ENCODE results near the gene STYX.
A peak's percentile ranks its signal among the peaks of the same experiment; 100 is the strongest.
"Not testable (repeated sequence)": the region's sequence is repeated elsewhere in the genome, so short reads cannot be mapped to it uniquely, and the experiment has no call there.

Gene STYX

DNA sequence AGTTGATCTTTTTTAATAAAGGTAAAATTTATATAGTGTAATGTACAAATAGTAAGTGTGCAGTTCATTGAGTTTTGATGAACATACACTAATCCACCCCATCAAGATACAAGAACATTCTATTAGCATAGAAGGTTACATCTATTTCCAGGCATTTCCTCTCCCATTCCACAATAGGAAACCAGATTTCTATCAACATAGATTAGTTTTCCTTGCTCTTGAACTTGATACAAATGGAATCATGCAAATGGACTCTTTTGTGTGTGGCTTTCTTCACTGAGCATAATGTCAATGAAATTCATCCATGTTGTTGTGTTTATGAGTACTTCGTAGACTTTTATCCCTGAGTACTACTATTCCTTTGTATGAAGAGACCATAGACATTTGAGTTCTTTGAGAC, 10.8 kb downstream of the STYX start:
- DNase-seq (ENCODE audit: low spot score in 2 of 2) (no peak), ATAC-seq (ENCODE audit: low read depth) (no peak)
- Mint-ChIP-seq H3K27ac (peak overlapping the region; percentile 92), H3K27me3 (no peaks in the 10 kb centered on the region), H3K9me3 (no peaks in the 10 kb centered on the region), H3K4me3 (no peak overlapping the region), H3K4me1 (peaks cover 28% of the 10 kb centered on the region), H3K36me3 (peaks cover 15% of the 10 kb centered on the region)

DNA sequence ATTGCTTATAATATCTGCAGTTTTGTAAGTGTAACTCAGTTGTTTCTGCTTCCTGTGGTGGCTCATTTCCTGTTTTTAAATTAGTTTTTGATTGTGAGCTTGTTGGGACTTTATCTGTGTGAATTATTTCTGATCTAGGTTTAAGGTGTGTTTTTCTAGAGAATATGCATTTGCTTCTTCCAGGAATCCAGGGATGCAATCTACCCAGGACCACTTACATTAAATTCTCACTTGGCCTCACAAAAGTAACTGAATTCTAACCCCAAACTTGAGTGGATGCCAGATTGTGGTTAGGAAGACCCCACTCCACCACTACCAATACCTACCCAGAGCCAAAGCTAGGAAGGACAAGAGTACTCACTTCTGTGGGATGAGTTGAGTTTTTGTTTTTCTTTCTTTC, 11.9 kb downstream of the STYX start:
- H3K27me3 Mint-ChIP-seq, result no peaks in the 10 kb centered on the region
- peak overlapping the region; percentile 92 for H3K27ac Mint-ChIP-seq
- H3K4me1 Mint-ChIP-seq, result peaks cover 24% of the 10 kb centered on the region

DNA sequence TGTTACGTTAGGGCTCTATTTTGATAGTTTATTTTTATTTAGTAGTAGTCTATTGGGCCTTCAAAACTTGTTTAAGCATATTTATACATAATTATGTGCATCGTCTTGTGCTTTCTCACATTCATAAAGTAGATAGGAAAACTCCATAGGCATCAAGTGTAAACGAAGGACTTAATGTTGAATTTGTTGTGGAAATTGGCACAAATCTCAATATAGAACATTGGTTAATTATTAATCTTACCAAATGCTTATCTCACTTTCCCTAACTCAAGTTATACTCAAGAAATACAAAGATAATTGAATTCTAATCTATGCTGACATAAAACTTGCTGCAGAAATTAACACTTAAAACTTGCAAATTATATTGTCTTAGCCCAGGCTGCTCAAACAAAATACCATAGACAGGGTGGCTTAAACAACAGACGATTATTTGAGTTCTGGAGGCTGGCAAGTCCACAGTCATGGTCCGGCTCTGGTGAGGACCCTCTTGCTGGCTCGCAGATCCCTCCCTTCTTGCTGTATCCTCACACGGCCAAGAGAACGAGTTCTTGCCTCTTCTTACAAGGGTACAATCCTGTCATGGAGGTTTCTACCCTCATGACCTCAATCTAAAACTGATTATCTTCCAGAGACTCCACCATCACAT, 18.8 kb downstream of the STYX start:
- no peak for ATAC-seq (ENCODE audit: low read depth)
- H3K9me3 Mint-ChIP-seq, result no peaks in the 10 kb centered on the region
- H3K4me1 Mint-ChIP-seq, result no peaks in the 10 kb centered on the region
- H3K27ac Mint-ChIP-seq, result no peak overlapping the region
- no peak overlapping the region for H3K4me3 Mint-ChIP-seq
- no peaks in the 10 kb centered on the region for H3K27me3 Mint-ChIP-seq
- DNase-seq (ENCODE audit: low spot score in 2 of 2), result no peak
- peaks cover 6% of the 10 kb centered on the region for H3K36me3 Mint-ChIP-seq

More for the DNA sequence above, 11.9 kb downstream of the STYX start:
- DNase-seq (ENCODE audit: low spot score in 2 of 2), result no peak
- H3K4me3 Mint-ChIP-seq, result peak overlapping the region; percentile 73
- no peaks in the 10 kb centered on the region for H3K9me3 Mint-ChIP-seq
- ATAC-seq (ENCODE audit: low read depth), result no peak
- H3K36me3 Mint-ChIP-seq, result peaks cover 12% of the 10 kb centered on the region

DNA sequence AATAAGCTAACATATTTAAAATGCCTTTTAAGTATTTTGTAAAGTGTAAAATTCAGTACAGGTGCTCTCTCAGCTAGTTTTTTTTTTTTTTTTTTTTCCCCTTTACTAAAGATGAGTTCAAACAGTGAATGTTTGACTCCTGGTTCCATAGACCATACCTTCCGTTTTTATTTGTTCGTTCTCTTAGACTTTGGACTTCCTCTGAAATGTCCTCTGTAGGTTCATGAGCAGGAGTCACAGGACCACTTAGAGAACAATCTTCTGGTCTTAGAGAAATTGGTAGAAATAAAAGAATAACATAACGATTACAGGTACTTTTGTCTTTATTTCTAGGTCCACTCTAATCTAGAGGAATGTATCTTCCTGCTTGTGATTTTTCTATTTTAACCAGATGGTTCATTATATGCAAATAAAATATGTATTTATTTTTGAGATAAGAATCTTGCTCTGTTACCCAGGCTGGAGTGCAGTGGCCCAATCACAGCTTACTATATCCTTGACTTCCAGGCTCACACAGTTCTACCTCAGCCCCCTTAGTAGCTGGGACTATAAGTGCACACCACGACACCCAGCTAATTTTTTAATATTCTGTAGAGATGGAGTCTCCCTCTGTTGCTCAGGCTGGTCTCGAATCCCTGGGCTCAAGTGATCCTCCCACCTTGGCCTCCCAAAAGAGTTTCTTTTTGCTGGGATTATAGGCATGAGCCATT, 25.8 kb downstream of the STYX start:
- ATAC-seq (ENCODE audit: low read depth), result no peak
- DNase-seq (ENCODE audit: low spot score in 2 of 2), result no peak
- Mint-ChIP-seq H3K27me3 (no peaks in the 10 kb centered on the region), H3K4me3 (no peak overlapping the region), H3K9me3 (no peaks in the 10 kb centered on the region), H3K36me3 (peaks cover 4% of the 10 kb centered on the region), H3K4me1 (no peaks in the 10 kb centered on the region), H3K27ac (no peak overlapping the region)

DNA sequence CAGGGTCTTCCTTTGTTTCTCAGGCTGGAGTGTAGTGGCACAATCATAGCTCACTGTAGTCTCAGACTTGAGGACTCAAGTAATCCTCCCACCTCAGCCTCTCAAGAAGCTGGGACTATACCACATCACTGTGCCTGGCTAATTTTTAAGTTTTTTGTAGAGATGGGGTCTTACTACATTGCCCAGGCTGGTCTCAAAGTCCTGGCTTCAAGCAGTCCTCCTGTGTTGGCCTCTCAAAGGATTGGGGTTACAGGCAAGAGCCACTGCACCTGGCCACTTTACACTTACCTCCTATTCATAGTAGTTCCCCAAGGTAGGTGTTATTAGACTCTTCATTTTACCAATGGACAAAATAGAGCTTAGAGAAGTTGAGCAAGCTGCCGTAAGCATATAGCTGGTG, 29.2 kb downstream of the STYX start:
- Mint-ChIP-seq H3K36me3 (peaks cover 8% of the 10 kb centered on the region), H3K4me1 (no peaks in the 10 kb centered on the region), H3K27ac (no peak overlapping the region), H3K27me3 (no peaks in the 10 kb centered on the region), H3K4me3 (no peak overlapping the region), H3K9me3 (no peaks in the 10 kb centered on the region)
- ATAC-seq (ENCODE audit: low read depth) (no peak), DNase-seq (ENCODE audit: low spot score in 2 of 2) (no peak)

DNA sequence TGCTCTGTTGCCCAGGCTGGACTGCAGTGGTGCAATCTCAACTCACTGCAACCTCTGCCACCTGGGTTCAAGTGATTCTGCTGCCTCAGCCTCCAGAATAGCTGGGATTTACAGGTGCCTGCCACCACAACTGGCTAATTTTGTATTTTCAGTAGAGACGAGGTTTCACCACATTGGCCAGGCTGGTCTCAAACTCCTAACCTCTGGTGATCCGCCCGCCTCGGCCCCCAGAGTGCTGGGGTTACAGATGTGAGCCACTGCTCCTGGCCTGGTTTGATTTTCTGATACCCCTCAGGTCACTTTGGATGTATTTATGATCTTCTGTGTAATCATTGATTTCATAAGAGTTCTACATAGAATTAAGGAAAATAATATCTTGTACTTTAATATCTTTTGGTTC, 33.0 kb downstream of the STYX start:
- H3K27ac Mint-ChIP-seq; DNase-seq (ENCODE audit: low spot score in 2 of 2); H3K4me1 Mint-ChIP-seq; H3K4me3 Mint-ChIP-seq; H3K9me3 Mint-ChIP-seq; ATAC-seq (ENCODE audit: low read depth); H3K27me3 Mint-ChIP-seq: not testable (repeated sequence)
- H3K36me3 Mint-ChIP-seq, result peaks cover 17% of the 10 kb centered on the region

DNA sequence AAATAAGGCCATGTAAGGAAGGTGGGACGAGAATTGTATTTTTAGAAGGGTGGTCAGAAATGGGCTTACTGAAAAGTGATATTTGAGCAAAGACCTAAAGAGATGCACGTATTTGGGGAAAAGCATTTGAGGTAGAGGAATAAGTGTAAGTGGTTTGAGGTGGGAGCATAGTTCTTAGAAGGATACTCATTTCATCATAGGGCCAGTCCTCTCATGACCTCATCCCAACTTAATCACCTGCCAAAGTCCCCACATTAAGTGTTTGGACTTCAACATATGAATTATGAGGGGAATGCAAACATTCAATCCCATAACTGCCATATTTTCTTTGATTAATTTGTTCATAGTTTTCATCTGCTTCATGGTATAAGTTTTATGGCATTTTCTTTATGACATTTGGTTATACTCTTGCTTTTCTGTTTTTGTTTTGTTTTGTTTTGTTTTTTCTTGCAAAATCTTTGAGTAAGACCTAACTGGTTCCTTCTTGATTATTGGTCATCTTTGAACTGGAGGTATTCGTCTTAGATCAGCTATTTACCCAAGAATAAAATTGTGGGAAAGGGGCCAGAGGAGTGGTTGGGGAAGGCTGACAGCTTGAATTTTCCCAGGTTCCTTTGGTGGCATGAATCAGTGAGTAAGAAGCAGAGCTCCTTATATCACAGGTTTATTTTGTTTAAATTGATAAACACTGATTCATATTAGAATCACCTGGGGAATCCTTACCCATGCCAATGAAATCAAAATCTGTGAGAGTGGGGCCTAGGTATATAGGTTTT, 37.3 kb downstream of the STYX start:
- ATAC-seq (ENCODE audit: low read depth), result no peak
- no peaks in the 10 kb centered on the region for H3K27me3 Mint-ChIP-seq
- no peaks in the 10 kb centered on the region for H3K9me3 Mint-ChIP-seq
- no peak overlapping the region for H3K4me3 Mint-ChIP-seq
- peaks cover 26% of the 10 kb centered on the region for H3K36me3 Mint-ChIP-seq
- no peak for DNase-seq (ENCODE audit: low spot score in 2 of 2)
- H3K4me1 Mint-ChIP-seq, result no peaks in the 10 kb centered on the region
- H3K27ac Mint-ChIP-seq, result no peak overlapping the region

DNA sequence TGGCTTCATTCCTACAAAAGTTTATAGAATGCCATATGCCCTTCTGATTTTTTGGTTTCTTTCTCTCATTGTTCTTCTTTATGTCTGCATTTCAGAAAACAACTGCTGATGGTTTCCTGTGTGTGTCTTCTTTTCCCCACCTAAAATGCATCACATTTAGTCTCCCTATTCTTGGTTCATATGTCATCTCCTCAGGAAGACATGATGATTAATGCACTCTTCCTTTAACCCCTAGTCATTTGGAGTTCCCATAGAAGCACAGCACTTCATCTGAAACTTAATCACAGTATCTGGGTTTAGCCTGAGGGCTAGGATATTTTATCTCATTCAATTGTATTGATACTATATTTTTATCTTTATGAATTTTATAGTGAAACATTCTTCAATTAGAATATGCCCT, 39.9 kb downstream of the STYX start:
- no peak overlapping the region for H3K4me3 Mint-ChIP-seq
- ATAC-seq (ENCODE audit: low read depth), result no peak
- H3K27ac Mint-ChIP-seq, result no peak overlapping the region
- no peaks in the 10 kb centered on the region for H3K9me3 Mint-ChIP-seq
- no peaks in the 10 kb centered on the region for H3K4me1 Mint-ChIP-seq
- DNase-seq (ENCODE audit: low spot score in 2 of 2), result no peak
- no peaks in the 10 kb centered on the region for H3K27me3 Mint-ChIP-seq
- peaks cover 29% of the 10 kb centered on the region for H3K36me3 Mint-ChIP-seq

DNA sequence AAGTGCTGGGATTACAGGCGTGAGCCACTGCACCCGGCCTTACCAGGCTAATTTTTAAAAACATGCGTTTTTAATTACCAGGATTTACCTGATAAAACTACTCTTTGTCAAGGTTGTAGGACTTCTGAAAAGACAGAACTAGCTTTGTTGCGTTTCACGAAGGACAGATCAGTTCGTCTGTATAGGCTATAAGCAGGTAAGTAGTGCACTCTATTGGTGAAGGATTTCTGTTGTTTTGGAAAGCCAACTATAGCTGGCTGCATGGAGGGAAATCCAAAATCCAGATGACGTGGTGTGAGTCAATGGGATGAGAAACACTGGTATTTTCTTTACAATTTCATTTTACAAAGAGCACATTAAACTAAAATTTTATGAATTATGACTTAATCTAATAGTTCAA, 46.9 kb downstream of the STYX start:
- Mint-ChIP-seq H3K4me1 (no peaks in the 10 kb centered on the region), H3K27me3 (no peaks in the 10 kb centered on the region), H3K9me3 (no peaks in the 10 kb centered on the region), H3K36me3 (peaks cover 10% of the 10 kb centered on the region), H3K27ac (no peak overlapping the region), H3K4me3 (no peak overlapping the region)
- no peak for DNase-seq (ENCODE audit: low spot score in 2 of 2)
- ATAC-seq (ENCODE audit: low read depth), result no peak

DNA sequence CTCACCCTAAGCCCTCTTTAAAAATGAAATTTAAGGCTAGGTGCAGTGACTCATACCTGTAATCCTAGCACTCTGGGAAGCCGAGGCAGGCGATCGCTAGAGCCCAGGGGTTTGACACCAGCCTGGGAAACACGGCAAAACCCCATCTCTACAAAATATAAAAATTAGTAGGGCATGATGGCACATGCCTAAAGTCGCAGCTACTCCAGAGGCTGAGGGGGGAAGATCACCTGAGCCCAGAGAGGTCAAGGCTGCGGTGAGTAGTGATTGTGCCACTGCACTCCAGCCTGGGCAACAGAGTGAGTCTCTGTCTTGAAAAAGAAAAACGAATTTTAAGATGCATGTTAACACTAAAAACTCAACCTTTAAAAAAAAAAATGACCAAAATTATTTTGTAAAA, 48.7 kb downstream of the STYX start:
- Mint-ChIP-seq H3K9me3 (no peaks in the 10 kb centered on the region), H3K36me3 (peaks cover 5% of the 10 kb centered on the region), H3K27ac (no peak overlapping the region), H3K27me3 (no peaks in the 10 kb centered on the region), H3K4me3 (no peak overlapping the region), H3K4me1 (no peaks in the 10 kb centered on the region)
- ATAC-seq (ENCODE audit: low read depth) (no peak), DNase-seq (ENCODE audit: low spot score in 2 of 2) (no peak)

DNA sequence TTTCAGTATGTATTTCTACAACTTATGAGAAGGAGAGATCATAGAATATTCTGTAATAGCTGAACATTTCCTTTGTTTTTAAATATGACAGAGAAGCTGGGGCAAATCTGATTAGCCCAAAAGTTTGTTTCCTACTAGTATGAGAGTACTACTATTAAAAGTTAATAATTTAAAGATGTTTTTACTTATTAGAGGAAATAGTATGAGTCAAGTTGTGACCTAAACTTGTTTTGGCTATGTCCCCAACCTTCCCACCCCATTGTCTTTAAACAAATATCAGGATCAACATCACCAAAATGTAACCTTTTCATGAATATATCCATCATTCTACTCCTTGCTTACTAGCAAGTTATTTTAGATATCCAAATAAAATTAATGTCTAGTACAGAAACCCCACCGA, 50.9 kb downstream of the STYX start:
- Mint-ChIP-seq H3K4me3 (no peak overlapping the region), H3K4me1 (no peaks in the 10 kb centered on the region), H3K36me3 (no peaks in the 10 kb centered on the region), H3K27me3 (no peaks in the 10 kb centered on the region), H3K9me3 (no peaks in the 10 kb centered on the region), H3K27ac (peak overlapping the region; percentile 24)
- ATAC-seq (ENCODE audit: low read depth), result no peak
- DNase-seq (ENCODE audit: low spot score in 2 of 2), result no peak

DNA sequence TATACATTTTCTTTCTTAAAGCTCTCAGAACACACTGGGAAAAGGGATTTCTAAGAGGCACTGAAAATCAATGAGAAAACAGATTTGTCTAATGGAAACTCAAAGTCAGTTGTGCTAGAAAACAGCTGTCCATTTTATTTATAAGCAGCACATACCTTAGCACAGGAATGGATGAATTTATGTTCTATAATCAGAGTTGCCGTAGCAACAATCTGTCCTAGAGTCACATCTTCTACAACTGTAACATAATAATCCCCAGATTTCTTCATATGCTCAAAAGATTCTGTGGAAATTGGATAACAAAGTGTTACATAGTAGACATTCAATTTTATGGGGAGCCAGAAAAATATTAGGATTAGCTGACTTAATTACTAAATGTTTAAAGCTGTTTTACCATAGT, 51.7 kb downstream of the STYX start:
- ATAC-seq (ENCODE audit: low read depth) (no peak), DNase-seq (ENCODE audit: low spot score in 2 of 2) (no peak)
- no peaks in the 10 kb centered on the region for H3K27me3 Mint-ChIP-seq
- H3K9me3 Mint-ChIP-seq, result no peaks in the 10 kb centered on the region
- H3K36me3 Mint-ChIP-seq, result no peaks in the 10 kb centered on the region
- H3K27ac Mint-ChIP-seq, result no peak overlapping the region
- no peaks in the 10 kb centered on the region for H3K4me1 Mint-ChIP-seq
- H3K4me3 Mint-ChIP-seq, result no peak overlapping the region

DNA sequence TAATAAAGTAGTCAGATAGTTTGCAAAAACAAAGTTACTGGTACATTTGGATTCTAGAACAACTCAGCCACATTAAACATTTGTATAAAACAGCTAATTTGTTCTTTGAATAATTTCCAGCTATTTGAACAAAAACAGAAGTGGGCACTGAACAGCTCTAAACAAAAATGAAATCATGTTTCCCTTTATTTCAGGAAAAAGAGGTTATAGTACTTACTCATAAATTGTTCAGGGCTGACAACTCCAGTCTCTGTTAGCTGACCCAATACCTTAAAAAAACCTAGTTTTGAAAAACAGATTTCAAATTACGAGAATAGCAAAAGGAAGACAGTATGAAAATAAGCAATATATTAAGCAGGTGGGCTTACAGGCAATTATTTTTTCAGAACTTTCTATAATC, 53.2 kb downstream of the STYX start:
- Mint-ChIP-seq H3K27ac (no peak overlapping the region), H3K4me1 (no peaks in the 10 kb centered on the region), H3K27me3 (no peaks in the 10 kb centered on the region), H3K4me3 (no peak overlapping the region), H3K9me3 (no peaks in the 10 kb centered on the region), H3K36me3 (no peaks in the 10 kb centered on the region)
- DNase-seq (ENCODE audit: low spot score in 2 of 2) (no peak), ATAC-seq (ENCODE audit: low read depth) (no peak)

DNA sequence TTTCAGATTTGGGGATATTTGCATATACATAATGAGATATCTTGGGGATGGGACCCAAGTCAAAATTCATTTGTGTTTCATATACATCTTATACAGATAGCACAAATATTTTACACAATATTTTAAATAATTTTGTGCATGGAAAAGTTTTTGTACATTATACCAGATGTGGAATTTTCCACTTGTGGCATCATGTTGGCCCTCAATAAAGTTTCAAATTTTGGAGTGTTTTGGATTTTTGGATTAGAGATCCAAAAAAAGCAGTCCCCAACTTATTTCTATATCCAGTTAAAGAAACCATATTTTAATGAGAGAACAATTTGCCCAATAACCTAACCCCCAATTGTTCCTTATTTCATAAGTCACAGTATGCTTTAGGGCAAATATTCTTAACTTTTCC, 56.9 kb downstream of the STYX start:
- H3K4me1 Mint-ChIP-seq, result peaks cover 14% of the 10 kb centered on the region
- no peak for DNase-seq (ENCODE audit: low spot score in 2 of 2)
- H3K36me3 Mint-ChIP-seq, result no peaks in the 10 kb centered on the region
- H3K27ac Mint-ChIP-seq, result no peak overlapping the region
- no peaks in the 10 kb centered on the region for H3K27me3 Mint-ChIP-seq
- ATAC-seq (ENCODE audit: low read depth), result no peak
- no peak overlapping the region for H3K4me3 Mint-ChIP-seq
- H3K9me3 Mint-ChIP-seq, result no peaks in the 10 kb centered on the region
